Measurements from ENCODE around the gene SLC9A7. TPM values are rescaled to one million over a fixed set of nuclear protein-coding genes. Genes with fewer than 3 reads are reported as not detected.

The SLC9A7 gene
- polyA plus RNA-seq, 1 experiment = 21.5 TPM

GRCh38 chrX:46754036-46754435 is 4.9 kb downstream of the SLC9A7 start:
- Histone ChIP-seq H3K36me3 (ENCODE audit: control insufficient read depth, insufficient read depth, low read length) (no peaks in the 10 kb centered on the region), H3K27me3 (ENCODE audit: control insufficient read depth, insufficient read depth, low read length) (no peaks in the 10 kb centered on the region), H3K4me3 (ENCODE audit: low read depth, low read length) (no peak overlapping the region)
- TF ChIP-seq CTCF (IDR thresholded peaks at IDR 0.05; ENCODE audit: insufficient read depth, low read depth, low read length) = no peak
- DNase-seq (ENCODE audit: low read depth) = no peak
- POLR2A ChIA-PET = no interaction called here
- CTCF ChIA-PET = no interaction called here

- Histone ChIP-seq H3K27me3 (ENCODE audit: control insufficient read depth, insufficient read depth, low read length) (no peaks in the 10 kb centered on the region), H3K36me3 (ENCODE audit: control insufficient read depth, insufficient read depth, low read length) (no peaks in the 10 kb centered on the region), H3K4me3 (ENCODE audit: low read depth, low read length) (no peak overlapping the region)
- no peak for DNase-seq (ENCODE audit: low read depth)
- ChIA-PET CTCF (interaction anchor here (0.8 to 1.7 kb wide), 2 partner anchors 8 to 46 kb away, joined by 3 to 4 read pairs; partner anchors contain the start of gene SLC9A7), POLR2A (no interaction called here)
- TF ChIP-seq CTCF (IDR thresholded peaks at IDR 0.05; ENCODE audit: insufficient read depth, low read depth, low read length) = no peak
Observed at GRCh38 chrX:46750889-46751288, 8.0 kb downstream of the SLC9A7 start.

GRCh38 chrX:46744009-46744408 is 14.9 kb downstream of the SLC9A7 start:
- Histone ChIP-seq H3K27me3 (ENCODE audit: control insufficient read depth, insufficient read depth, low read length) (no peaks in the 10 kb centered on the region), H3K36me3 (ENCODE audit: control insufficient read depth, insufficient read depth, low read length) (no peaks in the 10 kb centered on the region), H3K4me3 (ENCODE audit: low read depth, low read length) (no peak overlapping the region)
- ChIA-PET CTCF (no interaction called here), POLR2A (no interaction called here)
- TF ChIP-seq CTCF (IDR thresholded peaks at IDR 0.05; ENCODE audit: insufficient read depth, low read depth, low read length) = no peak
- DNase-seq (ENCODE audit: low read depth) = no peak

- no peaks in the 10 kb centered on the region for H3K36me3 ChIP-seq (ENCODE audit: control insufficient read depth, insufficient read depth, low read length)
- no peak overlapping the region for H3K4me3 ChIP-seq (ENCODE audit: low read depth, low read length)
- DNase-seq (ENCODE audit: low read depth) = no peak
- ChIA-PET POLR2A (no interaction called here), CTCF (no interaction called here)
- TF ChIP-seq CTCF (IDR thresholded peaks at IDR 0.05; ENCODE audit: insufficient read depth, low read depth, low read length) = no peak
- H3K27me3 ChIP-seq (ENCODE audit: control insufficient read depth, insufficient read depth, low read length) = no peaks in the 10 kb centered on the region
Observed at GRCh38 chrX:46743046-46743445, 15.9 kb downstream of the SLC9A7 start.

GRCh38 chrX:46739736-46740135 is 19.2 kb downstream of the SLC9A7 start:
- CTCF ChIA-PET = interaction anchor here (0.7 to 1.2 kb wide), 2 partner anchors 12 to 1031 kb away, joined by 4 read pairs; no protein-coding TSS in a partner anchor
- no peak for TF ChIP-seq CTCF (IDR thresholded peaks at IDR 0.05; ENCODE audit: insufficient read depth, low read depth, low read length)

More at GRCh38 chrX:46739736-46740135, 19.2 kb downstream of the SLC9A7 start:
- DNase-seq (ENCODE audit: low read depth) = no peak
- POLR2A ChIA-PET = no interaction called here
- Histone ChIP-seq H3K4me3 (ENCODE audit: low read depth, low read length) (no peak overlapping the region), H3K27me3 (ENCODE audit: control insufficient read depth, insufficient read depth, low read length) (no peaks in the 10 kb centered on the region), H3K36me3 (ENCODE audit: control insufficient read depth, insufficient read depth, low read length) (no peaks in the 10 kb centered on the region)

Measured in BJ (cell line).